ENCODE measurements around the gene DCHS2. TPM values are rescaled to one million over a fixed set of nuclear protein-coding genes. Genes with fewer than 3 reads are reported as not detected.

DCHS2 gene
- total RNA-seq, 1 donor from 2014 or later = not detected

DNA sequence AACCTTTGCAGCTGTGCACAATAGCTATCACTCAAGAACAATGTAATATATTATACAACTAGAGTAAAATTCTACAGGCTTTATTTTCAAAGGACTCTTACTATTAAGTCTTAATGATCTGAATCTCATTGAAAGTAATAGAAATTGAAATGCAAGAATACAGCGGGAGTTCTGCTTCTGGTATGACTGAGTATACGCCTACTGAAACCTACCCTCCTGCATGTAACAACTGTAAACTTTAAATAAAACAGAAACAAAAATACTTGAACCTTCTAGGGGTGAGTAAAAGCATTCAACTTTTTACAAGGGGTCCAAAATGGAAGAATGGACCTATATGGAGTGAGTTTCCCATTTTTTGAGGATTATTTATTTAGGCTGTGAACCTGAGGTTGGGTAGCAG lies 13.5 kb downstream of the DCHS2 start:
- H3K4me1 Mint-ChIP-seq (ENCODE audit: low read depth) = no peaks in the 10 kb centered on the region
- no peaks in the 10 kb centered on the region for H3K9me3 Mint-ChIP-seq
- no peak for DNase-seq (ENCODE audit: low spot score)
- H3K36me3 Mint-ChIP-seq (ENCODE audit: low read depth) = no peaks in the 10 kb centered on the region
- no peak overlapping the region for H3K4me3 Mint-ChIP-seq (ENCODE audit: low read depth)
- no peak overlapping the region for H3K27ac Mint-ChIP-seq
- intact Hi-C loops (cut with micrococcal nuclease) = no loop called here
- peaks cover 18% of the 10 kb centered on the region for H3K27me3 Mint-ChIP-seq (ENCODE audit: low read depth)

DNA sequence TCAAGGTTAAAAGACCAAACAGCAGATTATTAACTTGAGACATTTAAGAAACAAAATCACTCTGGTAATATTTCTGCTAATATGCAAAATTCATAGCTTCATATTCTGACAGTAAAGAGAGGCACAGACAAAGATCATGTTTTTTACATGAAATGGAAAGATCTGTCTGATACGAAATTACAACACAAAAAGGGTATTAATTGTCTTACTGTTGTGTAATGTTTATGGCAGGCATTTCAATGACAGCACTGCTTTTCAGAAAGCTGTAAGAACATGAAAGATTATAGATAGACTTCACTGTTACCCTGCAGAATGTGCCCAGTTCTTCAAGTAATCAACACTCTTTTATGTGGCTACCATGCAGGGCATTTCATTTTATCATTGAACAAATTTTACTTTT lies 15.4 kb downstream of the DCHS2 start:
- Mint-ChIP-seq H3K36me3 (ENCODE audit: low read depth) (no peaks in the 10 kb centered on the region), H3K27me3 (ENCODE audit: low read depth) (peaks cover 21% of the 10 kb centered on the region), H3K4me1 (ENCODE audit: low read depth) (no peaks in the 10 kb centered on the region), H3K9me3 (no peaks in the 10 kb centered on the region), H3K4me3 (ENCODE audit: low read depth) (no peak overlapping the region), H3K27ac (no peak overlapping the region)
- no peak for DNase-seq (ENCODE audit: low spot score)
- intact Hi-C loops (cut with micrococcal nuclease) = no loop called here

DNA sequence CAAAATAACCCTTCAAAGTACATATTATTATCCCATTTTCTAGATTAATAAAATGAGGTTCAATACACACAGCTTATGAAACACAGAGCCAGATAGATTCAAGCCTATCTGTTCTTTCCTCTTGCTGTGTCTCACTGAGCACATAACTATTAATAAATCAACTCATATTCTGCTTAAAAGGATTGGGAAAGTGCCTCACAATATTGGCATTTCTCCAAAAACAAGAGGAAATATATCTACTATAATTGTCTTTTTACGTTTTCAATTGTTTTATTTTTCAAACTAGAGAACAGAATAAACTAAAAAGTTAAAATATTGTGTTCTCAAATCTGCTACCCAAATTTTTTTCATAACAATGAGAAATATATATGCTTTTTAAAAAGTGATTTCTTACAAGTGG lies 15.8 kb downstream of the DCHS2 start:
- H3K27ac Mint-ChIP-seq = no peak overlapping the region
- peaks cover 25% of the 10 kb centered on the region for H3K27me3 Mint-ChIP-seq (ENCODE audit: low read depth)
- H3K4me1 Mint-ChIP-seq (ENCODE audit: low read depth) = no peaks in the 10 kb centered on the region
- H3K36me3 Mint-ChIP-seq (ENCODE audit: low read depth) = no peaks in the 10 kb centered on the region
- no peak overlapping the region for H3K4me3 Mint-ChIP-seq (ENCODE audit: low read depth)
- intact Hi-C loops (cut with micrococcal nuclease) = no loop called here
- no peaks in the 10 kb centered on the region for H3K9me3 Mint-ChIP-seq
- no peak for DNase-seq (ENCODE audit: low spot score)

DNA sequence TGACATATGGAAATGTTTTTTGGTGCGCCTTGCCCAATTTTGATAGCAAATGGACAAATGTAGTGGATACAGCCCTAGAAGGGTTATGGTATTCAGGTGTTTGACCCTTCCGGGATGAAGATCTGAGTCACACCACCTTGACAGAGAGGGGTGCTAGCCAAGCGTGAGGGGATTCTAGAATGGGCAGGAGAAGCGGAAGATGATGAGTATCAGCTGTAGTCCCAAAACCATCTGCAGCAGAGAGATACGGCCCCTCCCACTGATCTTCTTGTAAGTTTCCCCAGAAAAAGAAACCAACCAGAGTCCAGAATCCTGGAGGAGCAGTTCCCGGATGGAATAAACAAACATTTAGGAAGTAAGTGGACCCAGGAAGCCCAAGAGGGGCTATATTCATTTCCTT lies 18.1 kb downstream of the DCHS2 start:
- Mint-ChIP-seq H3K9me3 (no peaks in the 10 kb centered on the region), H3K36me3 (ENCODE audit: low read depth) (no peaks in the 10 kb centered on the region)
- intact Hi-C loops (cut with micrococcal nuclease) = no loop called here

DNA sequence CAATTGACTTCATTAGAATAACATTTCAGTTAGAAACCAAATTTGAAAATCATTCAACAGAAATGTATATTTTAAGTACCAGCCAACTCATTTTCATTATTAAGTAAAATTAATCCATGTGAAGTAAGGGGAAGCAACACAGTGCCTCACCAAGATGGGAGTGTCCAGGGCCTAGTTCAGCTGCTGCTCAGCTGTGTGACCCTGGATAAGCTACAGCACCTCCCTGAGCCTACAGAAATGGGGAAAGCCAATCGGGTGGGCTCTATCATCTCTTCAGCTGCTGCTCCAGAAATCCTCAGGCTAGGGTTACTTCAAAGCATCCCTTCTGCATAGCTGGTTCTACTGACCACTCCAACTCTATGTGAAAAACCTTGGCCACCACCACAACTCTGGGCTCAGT lies 18.7 kb downstream of the DCHS2 start:
- H3K27ac Mint-ChIP-seq = no peak overlapping the region
- no peak for DNase-seq (ENCODE audit: low spot score)
- intact Hi-C loops (cut with micrococcal nuclease) = no loop called here
- peaks cover 29% of the 10 kb centered on the region for H3K27me3 Mint-ChIP-seq (ENCODE audit: low read depth)
- no peak overlapping the region for H3K4me3 Mint-ChIP-seq (ENCODE audit: low read depth)
- H3K36me3 Mint-ChIP-seq (ENCODE audit: low read depth) = no peaks in the 10 kb centered on the region
- no peaks in the 10 kb centered on the region for H3K4me1 Mint-ChIP-seq (ENCODE audit: low read depth)
- no peaks in the 10 kb centered on the region for H3K9me3 Mint-ChIP-seq

More for the DNA sequence above, 18.1 kb downstream of the DCHS2 start:
- no peak overlapping the region for H3K4me3 Mint-ChIP-seq (ENCODE audit: low read depth)
- no peak for DNase-seq (ENCODE audit: low spot score)
- peaks cover 29% of the 10 kb centered on the region for H3K27me3 Mint-ChIP-seq (ENCODE audit: low read depth)
- H3K4me1 Mint-ChIP-seq (ENCODE audit: low read depth) = no peaks in the 10 kb centered on the region
- H3K27ac Mint-ChIP-seq = no peak overlapping the region

DNA sequence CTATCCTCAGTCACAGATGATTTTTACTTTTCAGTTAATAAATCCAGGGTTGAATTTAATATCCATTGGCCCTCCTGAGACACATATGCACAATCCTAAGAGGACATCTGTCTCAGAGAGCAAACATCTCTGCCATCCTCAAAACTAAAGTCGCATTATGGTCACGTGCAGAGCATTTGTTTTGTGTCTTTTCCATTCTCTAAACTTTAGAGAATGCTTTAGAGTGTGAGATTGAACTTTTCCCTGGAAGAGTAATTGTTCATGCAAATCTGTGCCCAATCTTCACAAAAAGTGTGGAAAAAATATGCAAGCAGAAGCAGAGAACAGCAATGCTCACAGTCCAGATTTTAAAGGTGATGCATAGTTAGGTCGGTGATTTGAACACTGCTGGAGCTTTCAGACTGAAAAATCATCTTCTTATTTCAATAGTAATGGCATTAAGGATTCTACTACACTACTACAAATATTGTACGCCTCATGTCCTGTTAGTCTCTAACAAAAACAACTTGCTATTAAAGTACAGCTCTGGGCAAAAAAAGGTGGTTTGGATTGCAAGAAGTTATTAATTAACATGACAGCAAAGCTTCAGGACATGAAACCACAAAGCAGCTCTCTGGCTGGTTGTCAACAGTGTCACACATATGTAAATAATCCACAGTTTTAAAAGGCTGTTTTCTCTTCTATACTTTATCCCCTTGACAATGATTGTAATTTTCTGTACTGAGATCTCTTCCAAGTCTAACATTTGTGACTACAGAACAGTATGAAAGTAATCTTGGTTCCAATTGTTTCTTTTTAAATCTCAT lies 19.9 kb downstream of the DCHS2 start:
- H3K36me3 Mint-ChIP-seq (ENCODE audit: low read depth) = no peaks in the 10 kb centered on the region
- H3K27ac Mint-ChIP-seq = no peak overlapping the region
- no peak overlapping the region for H3K4me3 Mint-ChIP-seq (ENCODE audit: low read depth)
- intact Hi-C loops (cut with micrococcal nuclease) = no loop called here
- H3K4me1 Mint-ChIP-seq (ENCODE audit: low read depth) = no peaks in the 10 kb centered on the region
- no peak for DNase-seq (ENCODE audit: low spot score)
- peaks cover 24% of the 10 kb centered on the region for H3K27me3 Mint-ChIP-seq (ENCODE audit: low read depth)
- no peaks in the 10 kb centered on the region for H3K9me3 Mint-ChIP-seq

DNA sequence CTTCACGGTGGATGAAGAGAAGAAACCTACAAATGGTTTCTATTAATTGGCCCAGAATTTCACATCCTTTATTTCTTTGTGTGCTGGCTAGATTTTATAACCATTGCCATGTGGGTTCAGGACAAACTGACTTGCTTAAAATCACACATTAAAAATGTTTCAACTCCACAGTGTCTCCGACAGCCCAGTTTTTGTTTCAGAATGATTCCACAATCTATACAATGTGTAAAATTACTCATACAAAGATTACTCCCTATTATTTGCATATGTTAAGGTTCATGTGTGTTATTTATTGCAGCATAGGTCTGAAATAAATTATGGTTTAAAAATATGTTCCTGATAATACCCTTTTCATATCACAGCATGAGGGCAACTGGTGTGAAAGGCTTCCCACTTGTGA lies 20.6 kb downstream of the DCHS2 start:
- H3K36me3 Mint-ChIP-seq (ENCODE audit: low read depth) = no peaks in the 10 kb centered on the region
- DNase-seq (ENCODE audit: low spot score) = no peak
- H3K27me3 Mint-ChIP-seq (ENCODE audit: low read depth) = peaks cover 22% of the 10 kb centered on the region
- H3K27ac Mint-ChIP-seq = no peak overlapping the region
- intact Hi-C loops (cut with micrococcal nuclease) = no loop called here
- no peak overlapping the region for H3K4me3 Mint-ChIP-seq (ENCODE audit: low read depth)
- H3K9me3 Mint-ChIP-seq = no peaks in the 10 kb centered on the region
- H3K4me1 Mint-ChIP-seq (ENCODE audit: low read depth) = no peaks in the 10 kb centered on the region

DNA sequence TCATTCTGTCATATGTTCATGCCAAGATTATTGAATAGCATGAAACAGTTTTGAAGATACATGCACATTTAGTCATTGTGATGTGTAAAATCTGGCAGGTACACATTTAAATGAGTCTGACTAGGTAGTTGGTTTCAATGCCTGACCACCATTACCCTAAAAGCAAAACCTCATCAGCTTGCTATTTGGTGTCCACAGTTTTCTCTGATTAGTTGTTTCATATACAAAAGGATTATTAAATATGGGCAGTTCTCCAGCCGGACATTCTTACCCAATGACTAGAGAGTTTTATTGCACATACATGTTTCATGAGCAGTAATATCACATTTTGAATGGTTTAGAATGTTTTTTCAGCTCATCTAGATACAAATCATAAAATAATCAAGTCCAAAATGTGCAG lies 23.7 kb downstream of the DCHS2 start:
- Mint-ChIP-seq H3K4me1 (ENCODE audit: low read depth) (no peaks in the 10 kb centered on the region), H3K36me3 (ENCODE audit: low read depth) (no peaks in the 10 kb centered on the region), H3K4me3 (ENCODE audit: low read depth) (no peak overlapping the region), H3K9me3 (no peaks in the 10 kb centered on the region), H3K27ac (no peak overlapping the region), H3K27me3 (ENCODE audit: low read depth) (peaks cover 17% of the 10 kb centered on the region)
- intact Hi-C loops (cut with micrococcal nuclease) = no loop called here
- no peak for DNase-seq (ENCODE audit: low spot score)

DNA sequence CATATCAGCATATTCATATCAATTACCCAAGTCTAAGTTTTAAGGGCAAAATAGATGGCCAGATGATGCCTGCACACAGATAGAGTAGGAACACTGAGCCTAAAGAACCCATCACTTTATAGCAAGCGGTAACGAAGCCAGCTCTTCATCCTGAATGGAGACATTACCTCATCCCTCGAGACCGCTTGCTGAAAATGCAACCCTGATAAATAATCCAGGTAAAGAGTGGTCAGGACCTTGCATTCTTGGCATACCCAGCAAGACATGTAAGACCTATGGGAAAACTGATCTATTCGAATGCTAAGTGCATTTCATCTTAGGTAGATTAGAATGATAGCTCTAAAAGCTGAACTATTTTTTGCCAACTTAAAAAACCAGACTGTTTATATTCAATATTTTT lies 25.3 kb downstream of the DCHS2 start:
- DNase-seq (ENCODE audit: low spot score) = no peak
- intact Hi-C loops (cut with micrococcal nuclease) = no loop called here
- H3K36me3 Mint-ChIP-seq (ENCODE audit: low read depth) = no peaks in the 10 kb centered on the region
- no peak overlapping the region for H3K27ac Mint-ChIP-seq
- no peaks in the 10 kb centered on the region for H3K4me1 Mint-ChIP-seq (ENCODE audit: low read depth)
- H3K4me3 Mint-ChIP-seq (ENCODE audit: low read depth) = no peak overlapping the region
- H3K27me3 Mint-ChIP-seq (ENCODE audit: low read depth) = peaks cover 18% of the 10 kb centered on the region
- H3K9me3 Mint-ChIP-seq = no peaks in the 10 kb centered on the region

DNA sequence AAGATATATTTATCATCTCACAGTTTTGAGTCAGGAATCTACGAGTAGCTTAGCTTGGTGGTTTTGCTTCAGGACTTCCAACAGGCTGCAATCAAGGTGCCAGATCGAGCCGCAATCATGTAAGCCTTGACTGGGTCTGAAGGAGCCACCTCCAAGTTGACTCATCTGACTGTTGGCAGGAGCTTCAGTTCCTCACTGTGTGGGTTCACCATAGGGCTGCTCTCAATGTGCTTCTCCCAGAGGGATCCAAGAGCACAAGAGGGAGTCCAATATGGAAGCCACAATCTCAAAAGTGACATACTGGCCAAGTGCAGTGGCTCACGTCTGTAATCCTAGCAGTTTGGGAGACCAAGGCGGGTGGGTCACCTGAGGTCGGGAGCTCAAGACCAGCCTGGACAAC lies 26.5 kb downstream of the DCHS2 start:
- peaks cover 11% of the 10 kb centered on the region for H3K27me3 Mint-ChIP-seq (ENCODE audit: low read depth)
- no peak for DNase-seq (ENCODE audit: low spot score)
- no peak overlapping the region for H3K27ac Mint-ChIP-seq
- H3K4me3 Mint-ChIP-seq (ENCODE audit: low read depth) = no peak overlapping the region
- intact Hi-C loops (cut with micrococcal nuclease) = no loop called here
- no peaks in the 10 kb centered on the region for H3K4me1 Mint-ChIP-seq (ENCODE audit: low read depth)
- no peaks in the 10 kb centered on the region for H3K36me3 Mint-ChIP-seq (ENCODE audit: low read depth)
- H3K9me3 Mint-ChIP-seq = no peaks in the 10 kb centered on the region

DNA sequence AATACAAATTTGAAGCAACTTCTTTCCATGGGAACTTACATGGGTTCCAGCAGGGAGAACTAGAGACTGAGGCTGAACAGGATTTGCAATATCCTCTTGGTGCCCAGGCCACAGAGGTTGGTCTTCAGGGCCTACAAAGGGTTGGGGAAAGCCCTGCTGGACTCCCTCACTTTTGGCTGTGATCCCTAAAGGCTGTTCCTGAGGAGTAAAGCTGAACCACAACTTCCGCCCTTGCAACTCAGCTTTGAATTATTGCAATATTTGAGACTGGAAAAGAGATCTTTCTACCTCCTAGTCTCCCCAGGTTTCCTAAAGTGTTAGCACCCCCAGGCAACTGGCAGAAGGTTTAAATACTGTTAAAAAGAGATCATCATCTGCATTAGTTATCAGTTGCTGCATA lies 26.9 kb downstream of the DCHS2 start:
- intact Hi-C loops (cut with micrococcal nuclease) = no loop called here
- no peak overlapping the region for H3K4me3 Mint-ChIP-seq (ENCODE audit: low read depth)
- no peak for DNase-seq (ENCODE audit: low spot score)
- H3K27me3 Mint-ChIP-seq (ENCODE audit: low read depth) = peaks cover 10% of the 10 kb centered on the region
- H3K36me3 Mint-ChIP-seq (ENCODE audit: low read depth) = no peaks in the 10 kb centered on the region
- no peak overlapping the region for H3K27ac Mint-ChIP-seq
- H3K4me1 Mint-ChIP-seq (ENCODE audit: low read depth) = no peaks in the 10 kb centered on the region
- no peaks in the 10 kb centered on the region for H3K9me3 Mint-ChIP-seq

DNA sequence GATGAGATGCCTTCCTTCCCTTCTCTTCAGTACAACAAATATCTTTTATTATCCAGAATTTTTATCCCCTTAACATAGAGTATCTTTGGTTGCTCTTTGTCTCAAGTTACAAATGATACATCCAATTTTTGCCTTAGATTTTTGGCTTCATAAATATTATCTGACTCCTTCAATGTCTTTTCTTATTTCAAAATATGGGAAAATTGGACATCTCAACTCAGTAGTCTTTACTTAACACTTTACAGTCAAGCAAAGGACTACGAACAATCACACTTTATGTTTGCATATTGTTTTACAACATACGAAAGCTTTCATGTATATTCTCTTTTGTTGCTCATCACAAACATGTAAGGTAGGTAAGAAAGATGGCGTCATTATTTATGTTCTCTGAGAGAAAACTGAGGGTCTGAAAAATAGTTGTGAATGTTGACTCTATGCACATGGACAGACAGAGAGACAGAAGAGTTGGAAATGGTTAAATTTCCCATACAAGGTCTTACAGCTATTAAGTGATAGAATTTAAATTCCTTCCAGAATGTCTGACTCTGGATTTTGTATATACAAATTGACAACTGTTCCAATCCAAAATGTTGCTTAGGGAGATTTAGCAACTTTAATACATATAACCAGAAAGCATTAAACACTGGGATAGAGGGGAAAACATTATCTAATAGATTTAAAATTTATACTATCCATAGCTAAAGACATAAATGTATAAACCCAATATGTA lies 29.4 kb downstream of the DCHS2 start:
- Mint-ChIP-seq H3K27me3 (ENCODE audit: low read depth) (peaks cover 12% of the 10 kb centered on the region), H3K27ac (no peak overlapping the region), H3K4me3 (ENCODE audit: low read depth) (no peak overlapping the region), H3K4me1 (ENCODE audit: low read depth) (no peaks in the 10 kb centered on the region), H3K36me3 (ENCODE audit: low read depth) (no peaks in the 10 kb centered on the region), H3K9me3 (no peaks in the 10 kb centered on the region)
- DNase-seq (ENCODE audit: low spot score) = no peak
- intact Hi-C loops (cut with micrococcal nuclease) = no loop called here

DNA sequence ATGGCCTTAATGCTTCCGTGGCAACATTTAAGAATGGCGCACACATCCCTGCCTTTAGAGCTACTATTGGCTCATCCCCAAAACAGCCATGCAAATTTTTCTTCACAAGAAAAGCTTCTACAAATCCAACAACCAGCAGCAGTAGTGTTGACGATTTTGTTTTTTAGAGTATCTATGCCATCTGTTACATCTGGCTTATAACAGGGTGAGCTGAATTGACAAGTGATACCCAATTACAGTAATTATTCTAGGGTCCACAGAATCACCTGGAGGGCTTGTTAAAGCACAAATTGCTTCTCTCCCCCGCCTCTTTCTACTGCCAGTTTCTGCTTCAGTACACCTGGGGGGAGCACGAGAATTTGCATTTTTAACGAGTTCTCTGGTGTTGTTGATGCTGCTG lies 34.1 kb downstream of the DCHS2 start:
- Mint-ChIP-seq H3K4me3 (ENCODE audit: low read depth) (no peak overlapping the region), H3K36me3 (ENCODE audit: low read depth) (no peaks in the 10 kb centered on the region), H3K9me3 (no peaks in the 10 kb centered on the region), H3K27ac (no peak overlapping the region), H3K27me3 (ENCODE audit: low read depth) (peaks cover 10% of the 10 kb centered on the region), H3K4me1 (ENCODE audit: low read depth) (no peaks in the 10 kb centered on the region)
- intact Hi-C loops (cut with micrococcal nuclease) = no loop called here
- DNase-seq (ENCODE audit: low spot score) = no peak
